HepG2 (cell line): ENCODE results near the gene GADD45B. TPM values are rescaled to one million over a fixed set of nuclear protein-coding genes. Genes with fewer than 3 reads are reported as not detected.
A peak's percentile ranks its signal among the peaks of the same experiment; 100 is the strongest.

Source experiments
- ATAC-seq: fragments of 200-7000 bp; cut with Tn5 transposase; 3 replicates; pipeline ENCODE4 v1.9.1; 2020; ENCODE audit warnings: mild to moderate bottlenecking, moderate library complexity
- BruUV-seq: library from RNA; stranded (reverse); fragments of 400-500 nt; replicated peaks from 2 replicates; lab custom pipeline; 2021; lab: Mats Ljungman, UMichigan
- CTCF ChIA-PET: fragments of 300-600 bp; formaldehyde crosslinking; extraction: SDS; loops from one replicate; lab custom pipeline; 2021; ENCODE audit warnings: low total read pairs, inconsistent platforms, low intra/inter-chr PET ratio; lab: Yijun Ruan, JAX
- POLR2A ChIA-PET: fragments of 350-600 bp; sonication (Branson Sonifier 250); formaldehyde crosslinking; loops from one replicate; lab custom pipeline; 2020; ENCODE audit warnings: antibody characterized with exemption, inconsistent platforms; lab: Yijun Ruan, JAX
- DNase-seq: peaks from one replicate; pipeline ENCODE4 v3.0.0-alpha.2; 2015; ENCODE audit warnings: low spot score
- FAIRE-seq: peaks from 3 replicates; lab custom pipeline; 2011; peaks lifted over from hg19 to GRCh38; lab: Jason Lieb, UNC
- H2AFZ ChIP-seq: one replicate; pipeline ENCODE4 v1.6.1; 2011; ENCODE audit warnings: low read length, inconsistent platforms
- H3K27ac ChIP-seq: fragments of 300-600 bp; 3 replicates; pipeline ENCODE4 v1.8.0; 2011; ENCODE audit warnings: mixed run types, mild to moderate bottlenecking, mixed read lengths, low read length, inconsistent platforms; ENCODE audit not compliant: insufficient read depth; ENCODE audit errors: extremely low read length
- H3K27me3 ChIP-seq, 2 experiments: fragments of 200-600 bp in 1 of 2; 2 replicates in 1 of 2; 3 replicates in 1 of 2; pipeline versions ENCODE4 v1.6.0 to v1.8.0; 2011; ENCODE audit warnings: low read length in 2 of 2, mild to moderate bottlenecking in 2 of 2, moderate library complexity in 2 of 2, inconsistent platforms in 1 of 2; ENCODE audit not compliant: insufficient read depth in 2 of 2, control insufficient read depth in 1 of 2
- H3K36me3 ChIP-seq, 2 experiments: fragments of 200-600 bp in 1 of 2; replicated peaks in 1 of 2; 2 replicates in 1 of 2; 3 replicates in 1 of 2; pipeline versions ENCODE4 v1.5.1 to v1.8.0; 2011; ENCODE audit warnings: low read length in 2 of 2, inconsistent platforms in 1 of 2; ENCODE audit not compliant: insufficient read depth in 2 of 2, control insufficient read depth in 1 of 2
- H3K4me1 ChIP-seq: 2 replicates; pipeline ENCODE4 v1.5.1; 2012; ENCODE audit warnings: low read length, inconsistent platforms; ENCODE audit not compliant: insufficient read depth
- H3K4me2 ChIP-seq: 2 replicates; pipeline ENCODE4 v1.6.0; 2011; ENCODE audit warnings: low read depth, low read length, inconsistent platforms
- H3K4me3 ChIP-seq, 3 experiments: fragments of 200-600 bp in 1 of 3; sonication (generic), shearing (Covaris generic) in 1 of 3; replicated peaks in 1 of 3; 2 replicates each; pipeline ENCODE4 v1.5.1; 2011 to 2016; ENCODE audit warnings: low read length in 3 of 3, inconsistent platforms in 2 of 3, low read depth in 2 of 3, mild to moderate bottlenecking in 2 of 3, control low read depth in 1 of 3, mixed read lengths in 1 of 3; ENCODE audit not compliant: insufficient read depth in 1 of 3
- H3K79me2 ChIP-seq: one replicate; pipeline ENCODE4 v1.6.1; 2011; ENCODE audit warnings: low read length, inconsistent platforms; ENCODE audit not compliant: insufficient read depth
- H3K9ac ChIP-seq: 2 replicates; pipeline ENCODE4 v1.6.0; 2011; ENCODE audit warnings: mild to moderate bottlenecking, low read depth, low read length, inconsistent platforms; ENCODE audit not compliant: insufficient read depth
- H3K9me3 ChIP-seq: 2 replicates; pipeline ENCODE4 v1.5.1; 2012; ENCODE audit warnings: mild to moderate bottlenecking, low read length
- H4K20me1 ChIP-seq: 2 replicates; pipeline ENCODE4 v1.6.0; 2011; ENCODE audit warnings: inconsistent platforms, mild to moderate bottlenecking, low read length, moderate library complexity; ENCODE audit not compliant: insufficient read depth
- ATF4 ChIP-seq, 2 experiments: fragments of 450-650 bp in 1 of 2; sonication (generic) in 1 of 2; formaldehyde crosslinking; IDR thresholded peaks; 2 replicates each; pipeline versions ENCODE4 v1.5.0 to v1.8.0; 2020 to 2022; ENCODE audit warnings: mild to moderate bottlenecking in 1 of 2, missing genetic modification reagents in 1 of 2
- MTF2 ChIP-seq: sonication (generic); formaldehyde crosslinking; IDR thresholded peaks from 2 replicates; pipeline ENCODE4 v1.5.0; 2020; ENCODE audit warnings: missing genetic modification reagents, borderline replicate concordance
- NFIC ChIP-seq: IDR thresholded peaks from 2 replicates; pipeline ENCODE4 v1.6.1; 2012; ENCODE audit warnings: mild to moderate bottlenecking, low read length, inconsistent platforms
- ZBTB38 ChIP-seq: sonication (generic); formaldehyde crosslinking; IDR thresholded peaks from 2 replicates; pipeline ENCODE4 v1.5.1; 2020; ENCODE audit warnings: mild to moderate bottlenecking, missing genetic modification reagents
- ZBTB42 ChIP-seq: sonication (generic); formaldehyde crosslinking; IDR thresholded peaks from 2 replicates; pipeline ENCODE4 v1.5.0; 2020; ENCODE audit warnings: mild to moderate bottlenecking, missing genetic modification reagents
- ZNF629 ChIP-seq: sonication (generic); formaldehyde crosslinking; conservative IDR thresholded peaks from 2 replicates; pipeline ENCODE4 v1.5.0; 2020; ENCODE audit warnings: missing genetic modification reagents
- ZNF740 ChIP-seq: sonication (generic); formaldehyde crosslinking; IDR thresholded peaks from 2 replicates; pipeline ENCODE4 v1.4.0; 2020; ENCODE audit warnings: missing genetic modification reagents
- ZXDC ChIP-seq: sonication (generic); formaldehyde crosslinking; IDR thresholded peaks from 2 replicates; pipeline ENCODE4 v1.5.0; 2020; ENCODE audit warnings: mild to moderate bottlenecking, missing genetic modification reagents
- WGBS: methylation state at CpG from one replicate; pipeline ENCODE4 v1.1.6; 2017; ENCODE audit warnings: low lambda C conversion rate; 5-methylcytosine and 5-hydroxymethylcytosine counted together
- in situ Hi-C: cut with HindIII; loops from 2 replicates; pipeline ENCODE4 v1.10.0; 2017; ENCODE audit warnings: low pct_unique_long_range_greater_than_20kb; ENCODE audit not compliant: extremely low pct_ligation_motif_present
- intact Hi-C: fragments of 100-400 bp; cut with micrococcal nuclease; formaldehyde crosslinking; loops from one replicate; pipeline ENCODE4 v1.10.0; 2022; ENCODE audit not compliant: unreplicated experiment
- polyA plus RNA-seq, 8 experiments: library from polyadenylated mRNA; depleted of rRNA in 3 of 8; stranded (reverse) in 7 of 8; unstranded in 1 of 8; fragments of >200 nt; fragmentation: Illumina TruSeq in 4 of 8; extraction: Trizol in 4 of 8; gene quantifications; 2 replicates each; pipeline versions ENCODE4 v1.2.1 to v1.2.3, GENCODE V29; 2011 to 2016; ENCODE audit warnings: low read depth in 4 of 8, missing spikeins in 1 of 8, mixed read lengths in 1 of 8; ENCODE audit not compliant: insufficient read depth in 1 of 8
- total RNA-seq, 5 experiments: library from RNA; depleted of rRNA; stranded (reverse); fragments of >200 nt; fragmentation: Illumina TruSeq; extraction: Trizol; gene quantifications; 2 replicates each; pipeline ENCODE4 v1.2.3, GENCODE V29; 2016; ENCODE audit warnings: low read depth in 1 of 5
- TF ChIP-seq, protein P1 (sequence below): sonication (generic); formaldehyde crosslinking; IDR thresholded peaks from 2 replicates; pipeline ENCODE4 v1.4.0; 2020; ENCODE audit warnings: missing genetic modification reagents; ENCODE audit errors: not compliant biosample characterization

The GADD45B gene
- total and polyA plus RNA-seq, 2 of the 13 experiments (the other 11 are each of a cell fraction or from before 2014, with no cell fraction given): 4.6 to 34.1 TPM

DNA sequence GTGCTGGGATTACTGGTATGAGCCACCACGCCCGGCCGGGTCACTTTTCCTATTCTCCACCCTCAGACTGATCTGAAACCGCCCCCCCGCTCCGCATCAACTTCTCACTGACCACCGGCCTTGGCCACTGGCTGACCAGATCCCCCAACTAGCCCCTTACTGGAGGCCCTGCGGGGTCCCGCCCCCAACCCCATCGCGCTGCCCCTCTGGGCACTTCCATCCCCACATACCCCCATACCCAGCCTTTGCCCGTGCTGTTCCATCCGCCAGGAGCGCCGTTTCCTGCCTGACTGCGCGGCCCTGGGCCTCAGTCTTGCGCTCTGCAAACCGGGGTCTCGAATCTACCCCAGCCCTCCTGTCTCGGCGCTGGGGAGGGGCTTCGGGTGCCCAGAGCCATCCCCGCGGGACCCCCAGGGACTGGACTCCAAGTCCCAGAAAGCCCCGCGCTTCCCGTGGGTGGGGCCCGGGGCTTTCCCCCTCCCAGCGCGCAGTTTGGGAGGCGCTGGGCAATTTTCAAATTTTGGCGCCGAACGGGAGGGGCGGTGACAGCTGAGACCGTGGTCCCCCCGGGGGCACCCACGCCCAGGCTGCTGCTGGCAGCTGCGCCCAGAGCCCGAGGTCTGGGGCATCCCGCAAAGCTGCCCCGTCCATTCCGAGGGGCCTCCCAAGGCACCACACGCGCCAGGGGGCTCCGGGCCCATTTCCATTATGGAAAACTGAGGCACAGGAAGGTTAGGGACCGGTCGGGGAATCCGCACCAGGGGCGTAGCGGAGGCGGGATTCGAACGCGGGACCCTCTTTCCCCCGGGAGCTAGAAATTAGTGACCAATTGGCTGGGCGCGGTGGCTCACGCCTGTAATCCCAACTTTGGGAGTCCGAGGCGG, 13.9 kb upstream of the GADD45B start:
- no peak for FAIRE-seq
- H3K4me3 ChIP-seq: no peak overlapping the region

More for the DNA sequence above, 13.9 kb upstream of the GADD45B start:
- ChIA-PET CTCF (no interaction called here), POLR2A (interaction anchor here (1.4 to 5.0 kb wide), 4 partner anchors 14 to 115 kb away, joined by 3 to 42 read pairs (median 7); partner anchors contain the start of genes GADD45B and TIMM13)
- in situ Hi-C loops: no loop called here
- H3K9ac ChIP-seq: no peak overlapping the region
- H3K79me2 ChIP-seq: no peaks in the 10 kb centered on the region
- peak overlapping the region; percentile 67 for H3K4me2 ChIP-seq
- no peaks in the 10 kb centered on the region for H3K9me3 ChIP-seq
- H2AFZ ChIP-seq: no peak overlapping the region
- 97% methylated on average over 58 of the region's 62 CpGs for WGBS
- DNase-seq (no peak), ATAC-seq (no peak)
- no peak overlapping the region for H3K27ac ChIP-seq
- no peaks in the 10 kb centered on the region for H3K27me3 ChIP-seq
- H3K4me1 ChIP-seq: peaks cover 59% of the 10 kb centered on the region
- no peaks in the 10 kb centered on the region for H3K36me3 ChIP-seq
- intact Hi-C loops: loop anchor here (2.0 kb wide), 1 partner anchor 35 kb away; the partner anchor contains the start of gene TIMM13
- TF ChIP-seq, protein P1, sequence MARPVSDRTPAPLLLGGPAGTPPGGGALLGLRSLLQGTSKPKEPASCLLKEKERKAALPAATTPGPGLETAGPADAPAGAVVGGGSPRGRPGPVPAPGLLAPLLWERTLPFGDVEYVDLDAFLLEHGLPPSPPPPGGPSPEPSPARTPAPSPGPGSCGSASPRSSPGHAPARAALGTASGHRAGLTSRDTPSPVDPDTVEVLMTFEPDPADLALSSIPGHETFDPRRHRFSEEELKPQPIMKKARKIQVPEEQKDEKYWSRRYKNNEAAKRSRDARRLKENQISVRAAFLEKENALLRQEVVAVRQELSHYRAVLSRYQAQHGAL (CRISPR knock-in tag): no peak
- peak; percentile 58; the same call in 1 of the 2 replicates for TF ChIP-seq ZNF740 (CRISPR knock-in tag)
- TF ChIP-seq ZBTB38 (CRISPR knock-in tag): peak; percentile 23; the same call in 1 of the 2 replicates
- TF ChIP-seq NFIC: no peak
- TF ChIP-seq ATF4 (CRISPR knock-in tag; IDR thresholded peaks at IDR 0.05): no peak
- no peak for TF ChIP-seq ZBTB42 (CRISPR knock-in tag)
- peak; percentile 48; the same call in 1 of the 2 replicates for TF ChIP-seq ZNF629 (CRISPR knock-in tag)
- no peak for TF ChIP-seq MTF2 (CRISPR knock-in tag)
- no peak for TF ChIP-seq ZXDC (CRISPR knock-in tag)
- no peaks in the 10 kb centered on the region for H4K20me1 ChIP-seq
- BruUV-seq: no TSS peak
